COR-L47 (cell line): ENCODE measurements around the gene PKM.
A peak's percentile ranks its signal among the peaks of the same experiment; 100 is the strongest.

Experiments used
- DNase-seq: peaks from one replicate; lab custom pipeline; 2025; lab: John Stamatoyannopoulos, UW

The PKM gene

GRCh38 chr15:72200395-72201237, 30.4 kb downstream of the PKM start:
- DNase-seq, result no peak

GRCh38 chr15:72199721-72200212, 31.2 kb downstream of the PKM start:
- DNase-seq, result peak; percentile 59

GRCh38 chr15:72199205-72199515, 31.8 kb downstream of the PKM start:
- no peak for DNase-seq

GRCh38 chr15:72198356-72199204, 32.4 kb downstream of the PKM start:
- peak; percentile 73 for DNase-seq

GRCh38 chr15:72197460-72198355, 33.3 kb downstream of the PKM start, which contains the start of gene GRAMD2A:
GRAMD2A (minus strand) TSS chr15:72197787.
- no peak for DNase-seq

GRCh38 chr15:72197041-72197459, 33.9 kb downstream of the PKM start:
- no peak for DNase-seq

GRCh38 chr15:72196409-72197040, 34.5 kb downstream of the PKM start:
- no peak for DNase-seq

GRCh38 chr15:72195101-72195511, 35.9 kb downstream of the PKM start:
- DNase-seq, result no peak

- DNase-seq, result no peak
Observed at GRCh38 chr15:72193836-72194396, 37.1 kb downstream of the PKM start.

GRCh38 chr15:72192416-72192815, 38.6 kb downstream of the PKM start:
- DNase-seq, result no peak

GRCh38 chr15:72189250-72189902, 41.6 kb downstream of the PKM start:
- DNase-seq, result no peak

GRCh38 chr15:72184165-72184811, 46.7 kb downstream of the PKM start:
- DNase-seq, result no peak

- DNase-seq, result no peak
Observed at GRCh38 chr15:72183781-72184164, 47.2 kb downstream of the PKM start.

- DNase-seq, result no peak
Observed at GRCh38 chr15:72182673-72183072, 48.3 kb downstream of the PKM start.

- no peak for DNase-seq
Observed at GRCh38 chr15:72182244-72182643, 48.7 kb downstream of the PKM start.

GRCh38 chr15:72180761-72181324, 50.1 kb downstream of the PKM start:
- no peak for DNase-seq

- no peak for DNase-seq
Observed at GRCh38 chr15:72179950-72180581, 50.9 kb downstream of the PKM start.

- no peak for DNase-seq
Observed at GRCh38 chr15:72178976-72179585, 51.9 kb downstream of the PKM start.

GRCh38 chr15:72176743-72177142, 54.2 kb downstream of the PKM start:
- no peak for DNase-seq
